Type B pancreatic cell (in vitro differentiated cells): ENCODE results near the gene OCLN. TPM values are rescaled to one million over a fixed set of nuclear protein-coding genes. Genes with fewer than 3 reads are reported as not detected.
A peak's percentile ranks its signal among the peaks of the same experiment; 100 is the strongest.
"Not testable (repeated sequence)": the region's sequence is repeated elsewhere in the genome, so short reads cannot be mapped to it uniquely, and the experiment has no call there.

ENCODE experiments used
- DNase-seq: peaks from one replicate; pipeline ENCODE4 v3.0.0; 2021; ENCODE audit warnings: mixed read lengths; ENCODE audit not compliant: unreplicated experiment; ENCODE audit errors: extremely low spot score
- H3K27ac Mint-ChIP-seq: 2 replicates; pipeline ENCODE4 v1.8.0; 2021; ENCODE audit warnings: mild to moderate bottlenecking, mixed read lengths
- H3K27me3 Mint-ChIP-seq: 2 replicates; pipeline ENCODE4 v1.8.0; 2021; ENCODE audit warnings: mixed read lengths
- H3K36me3 Mint-ChIP-seq: 2 replicates; pipeline ENCODE4 v1.8.0; 2021; ENCODE audit warnings: mixed read lengths
- H3K4me1 Mint-ChIP-seq: one replicate; pipeline ENCODE4 v1.8.0; 2021; ENCODE audit warnings: mixed read lengths; ENCODE audit not compliant: unreplicated experiment
- H3K4me3 Mint-ChIP-seq: 2 replicates; pipeline ENCODE4 v1.8.0; 2021; ENCODE audit warnings: mild to moderate bottlenecking, mixed read lengths
- H3K9me3 Mint-ChIP-seq: 2 replicates; pipeline ENCODE4 v1.8.0; 2021; ENCODE audit warnings: mixed read lengths
- CTCF ChIP-seq: fragments of 200-600 bp; sonication (generic); conservative IDR thresholded peaks from 2 replicates; pipeline ENCODE4 v1.5.0; 2021; ENCODE audit warnings: antibody characterized with exemption, mild to moderate bottlenecking
- total RNA-seq: library from RNA; stranded (reverse); gene quantifications from 2 replicates; pipeline ENCODE4 v1.2.1, GENCODE V29; 2021; ENCODE audit warnings: low replicate concordance

Gene OCLN
- total RNA-seq, 1 donor from 2014 or later = 57.5 TPM

GRCh38 chr5:69530561-69531405, 38.2 kb downstream of the OCLN start:
- H3K27me3 Mint-ChIP-seq = no peaks in the 10 kb centered on the region
- H3K9me3 Mint-ChIP-seq = no peaks in the 10 kb centered on the region
- peaks cover 17% of the 10 kb centered on the region for H3K4me1 Mint-ChIP-seq
- H3K4me3 Mint-ChIP-seq = peak overlapping the region; percentile 9
- no peak for TF ChIP-seq CTCF
- DNase-seq = no peak
- peak overlapping the region; percentile 40 for H3K27ac Mint-ChIP-seq
- H3K36me3 Mint-ChIP-seq = peaks cover 4% of the 10 kb centered on the region

GRCh38 chr5:69531406-69531801, 38.8 kb downstream of the OCLN start:
- H3K4me3 Mint-ChIP-seq = no peak overlapping the region
- peak overlapping the region; percentile 40 for H3K27ac Mint-ChIP-seq
- no peak for TF ChIP-seq CTCF
- DNase-seq = no peak
- no peaks in the 10 kb centered on the region for H3K27me3 Mint-ChIP-seq
- H3K4me1 Mint-ChIP-seq = peaks cover 17% of the 10 kb centered on the region
- no peaks in the 10 kb centered on the region for H3K9me3 Mint-ChIP-seq
- H3K36me3 Mint-ChIP-seq = peaks cover 3% of the 10 kb centered on the region

- H3K9me3 Mint-ChIP-seq, H3K4me1 Mint-ChIP-seq, H3K36me3 Mint-ChIP-seq, H3K27me3 Mint-ChIP-seq, DNase-seq, H3K4me3 Mint-ChIP-seq, H3K27ac Mint-ChIP-seq: not testable (repeated sequence)
Observed at GRCh38 chr5:69537911-69538310, 45.3 kb downstream of the OCLN start.

- H3K27me3 Mint-ChIP-seq, H3K27ac Mint-ChIP-seq, H3K36me3 Mint-ChIP-seq, H3K4me1 Mint-ChIP-seq, DNase-seq, H3K4me3 Mint-ChIP-seq, H3K9me3 Mint-ChIP-seq: not testable (repeated sequence)
Observed at GRCh38 chr5:69538735-69539134, 46.1 kb downstream of the OCLN start.

GRCh38 chr5:69541347-69541746, 48.8 kb downstream of the OCLN start:
- not testable (repeated sequence) for H3K9me3 Mint-ChIP-seq, H3K4me1 Mint-ChIP-seq, H3K36me3 Mint-ChIP-seq

GRCh38 chr5:69542838-69543618, 50.4 kb downstream of the OCLN start:
- H3K9me3 Mint-ChIP-seq, H3K4me3 Mint-ChIP-seq, H3K27ac Mint-ChIP-seq, H3K36me3 Mint-ChIP-seq, H3K27me3 Mint-ChIP-seq, DNase-seq, H3K4me1 Mint-ChIP-seq: not testable (repeated sequence)

More at GRCh38 chr5:69541347-69541746, 48.8 kb downstream of the OCLN start:
- DNase-seq, H3K27me3 Mint-ChIP-seq, H3K27ac Mint-ChIP-seq, H3K4me3 Mint-ChIP-seq: not testable (repeated sequence)

- not testable (repeated sequence) for H3K4me1 Mint-ChIP-seq, DNase-seq, H3K4me3 Mint-ChIP-seq, H3K27ac Mint-ChIP-seq, H3K27me3 Mint-ChIP-seq, H3K36me3 Mint-ChIP-seq, H3K9me3 Mint-ChIP-seq
Observed at GRCh38 chr5:69544602-69545001, 52.0 kb downstream of the OCLN start.

- not testable (repeated sequence) for H3K36me3 Mint-ChIP-seq, H3K4me1 Mint-ChIP-seq, H3K27me3 Mint-ChIP-seq, H3K9me3 Mint-ChIP-seq
- peak; percentile 44 for TF ChIP-seq CTCF
- H3K27ac Mint-ChIP-seq = peak within 1 kb of the TSS; percentile 87
- H3K4me3 Mint-ChIP-seq = peak within 1 kb of the TSS; percentile 93
- DNase-seq = peak; percentile 75
Observed at GRCh38 chr5:69559908-69560330, 67.3 kb downstream of the OCLN start, which contains the start of gene GTF2H2C. Gene GTF2H2C, plus strand, starts transcription at chr5:69560191. Its CDS starts 4,942 bp downstream, at chr5:69565133.

GRCh38 chr5:69560587-69561431, 68.2 kb downstream of the OCLN start:
- not testable (repeated sequence) for H3K9me3 Mint-ChIP-seq, H3K36me3 Mint-ChIP-seq, DNase-seq, H3K4me1 Mint-ChIP-seq, H3K27ac Mint-ChIP-seq, H3K27me3 Mint-ChIP-seq
- H3K4me3 Mint-ChIP-seq = peak overlapping the region; percentile 68

- not testable (repeated sequence) for H3K4me3 Mint-ChIP-seq, H3K27me3 Mint-ChIP-seq, H3K36me3 Mint-ChIP-seq, H3K4me1 Mint-ChIP-seq, H3K27ac Mint-ChIP-seq, DNase-seq, H3K9me3 Mint-ChIP-seq
Observed at GRCh38 chr5:69566172-69566571, 73.6 kb downstream of the OCLN start.
